ENCODE measurements around the gene PARD3. TPM values are rescaled to one million over a fixed set of nuclear protein-coding genes. Genes with fewer than 3 reads are reported as not detected.

Gene PARD3
- total RNA-seq, 1 experiment from 2014 or later = 30.0 TPM

- no peak for DNase-seq (ENCODE audit: low read depth)
These were observed 558.9 kb downstream of the PARD3 start for GRCh38 chr10:34256216-34256615.

DNA sequence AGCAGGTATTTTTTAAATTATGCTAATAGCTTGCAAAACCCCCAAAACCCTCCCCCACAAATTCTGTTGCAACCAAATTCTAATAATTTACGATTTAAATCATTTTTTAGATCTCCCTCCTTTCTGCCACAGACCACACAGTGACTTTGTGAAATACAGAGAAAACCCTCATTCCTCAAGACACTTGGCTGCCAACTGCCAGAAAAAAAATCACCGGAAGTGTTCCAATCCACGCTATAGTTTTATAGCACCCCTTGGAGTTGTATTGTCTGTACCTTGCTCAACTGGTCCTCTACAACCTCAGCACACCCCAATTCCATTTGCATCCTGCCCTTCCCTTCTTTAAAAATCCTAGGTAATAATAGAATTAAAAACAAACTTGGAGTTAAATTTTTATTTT, 560.1 kb downstream of the PARD3 start:
- peak; percentile 21 for DNase-seq (ENCODE audit: low read depth)

- DNase-seq (ENCODE audit: low read depth) = peak; percentile 94
These were observed 560.5 kb downstream of the PARD3 start for GRCh38 chr10:34254596-34254995.

DNA sequence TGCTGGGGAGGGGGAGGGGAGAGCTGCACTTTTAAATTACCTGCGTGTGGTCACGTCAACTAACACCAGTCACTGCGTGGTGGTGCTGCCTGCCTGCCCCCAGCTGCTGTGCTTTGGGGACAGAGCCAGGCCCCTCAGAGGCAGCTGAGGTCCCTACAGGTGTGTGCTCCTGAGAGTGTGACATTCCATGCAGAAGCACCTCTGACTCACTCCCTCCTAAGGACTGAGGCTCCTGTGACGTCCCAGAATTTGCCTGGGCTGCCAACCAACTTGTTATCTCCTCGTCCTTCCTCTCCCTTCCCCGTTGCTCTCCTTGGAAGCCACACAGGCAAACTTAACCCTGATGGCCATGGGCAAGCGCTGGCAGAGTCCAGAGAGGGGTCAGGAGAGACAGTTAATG, 563.0 kb downstream of the PARD3 start:
- no peak for DNase-seq (ENCODE audit: low read depth)

- DNase-seq (ENCODE audit: low read depth) = no peak
These were observed 563.9 kb downstream of the PARD3 start for GRCh38 chr10:34251177-34251576.

- DNase-seq (ENCODE audit: low read depth) = no peak
These were observed 564.4 kb downstream of the PARD3 start for GRCh38 chr10:34250722-34251121.

- no peak for DNase-seq (ENCODE audit: low read depth)
These were observed 565.5 kb downstream of the PARD3 start for GRCh38 chr10:34249634-34250033.

DNA sequence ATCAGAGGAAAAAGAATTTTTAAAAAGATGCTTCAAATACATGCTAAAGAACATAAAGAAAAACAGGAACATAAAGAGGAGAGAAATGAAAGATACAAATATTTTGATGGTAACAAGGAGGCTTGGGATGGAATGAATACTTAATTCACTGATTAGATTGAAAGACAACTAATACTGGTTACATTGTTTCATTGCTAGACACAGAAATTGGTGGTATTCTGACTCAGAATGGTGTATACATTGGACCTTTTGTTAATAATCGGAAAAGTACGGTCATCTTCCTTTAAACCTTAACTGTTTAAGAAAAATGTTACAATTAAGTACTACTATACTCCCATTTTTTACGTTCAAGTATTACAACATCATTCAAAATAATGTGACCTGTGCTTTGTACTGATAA, 567.5 kb downstream of the PARD3 start:
- DNase-seq (ENCODE audit: low read depth) = no peak

DNA sequence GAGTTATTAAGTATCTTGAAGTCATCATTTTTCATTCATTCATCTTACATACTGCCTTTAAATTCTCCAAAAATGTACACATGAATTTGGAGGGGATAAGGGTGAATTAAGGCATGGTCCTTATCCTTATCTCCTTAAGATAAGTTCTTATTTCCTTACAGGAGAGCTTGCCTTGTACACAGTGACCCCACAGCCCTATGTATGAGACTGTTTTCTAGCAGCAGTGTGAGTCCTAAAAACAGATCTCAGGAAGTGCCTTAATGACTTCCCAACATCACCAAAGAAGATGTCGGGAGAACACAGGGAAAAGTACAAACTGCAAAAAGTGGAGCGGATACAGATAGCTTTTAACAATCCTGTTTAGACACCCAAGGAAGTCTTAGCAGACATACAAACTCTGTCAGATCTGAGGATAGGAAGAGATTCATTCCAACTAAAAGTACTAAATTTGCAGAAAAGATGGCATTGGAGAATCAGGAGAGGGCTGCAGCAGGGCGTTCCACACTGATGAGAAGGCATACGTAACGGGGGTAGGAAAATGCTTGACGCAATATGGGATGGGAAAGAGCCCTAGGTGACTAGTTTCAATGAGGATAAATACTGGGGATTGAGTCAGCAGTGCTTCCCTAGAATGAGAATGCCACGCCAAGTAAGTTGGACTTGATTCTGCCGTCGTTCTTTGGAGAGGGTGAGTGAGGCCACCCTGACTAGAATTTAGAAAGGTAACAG, 570.2 kb downstream of the PARD3 start:
- DNase-seq (ENCODE audit: low read depth) = no peak

DNA sequence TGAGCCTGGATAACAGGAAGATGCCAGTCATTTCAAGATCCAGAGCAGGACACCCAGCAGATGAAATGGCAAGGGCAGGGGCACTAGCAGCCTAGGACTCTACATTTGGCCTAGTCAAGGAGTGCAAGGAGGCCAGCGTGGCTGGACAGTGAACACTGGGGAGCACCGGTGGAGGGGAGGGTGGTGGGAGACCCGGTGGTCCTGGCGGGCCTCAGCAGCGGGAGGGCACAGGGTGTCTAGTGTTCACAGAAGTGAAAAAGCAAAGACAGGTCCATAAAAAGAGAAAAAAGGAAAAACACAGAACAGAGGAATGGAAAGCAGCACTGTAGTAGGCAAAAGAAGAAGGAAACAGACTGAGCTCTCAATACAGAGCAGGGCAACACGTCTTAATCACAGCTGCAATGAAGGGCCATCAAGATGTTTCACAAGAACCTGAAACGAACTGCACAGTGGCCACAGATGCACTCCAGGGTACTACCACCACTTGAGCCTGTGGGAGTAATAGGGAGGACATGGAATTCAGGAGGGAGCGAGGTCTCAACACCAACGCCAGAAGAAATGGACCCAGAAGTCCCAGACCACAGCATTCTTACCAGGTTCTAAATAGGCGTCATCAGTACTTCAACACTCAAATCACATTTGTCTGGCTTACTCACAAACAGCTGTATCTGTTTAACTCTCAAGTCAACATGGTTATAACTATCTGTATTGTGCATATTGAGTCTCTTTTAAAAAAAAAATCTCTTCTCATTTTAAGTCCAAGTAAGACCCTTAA, 573.7 kb downstream of the PARD3 start:
- DNase-seq (ENCODE audit: low read depth) = no peak

- no peak for DNase-seq (ENCODE audit: low read depth)
These were observed 575.1 kb downstream of the PARD3 start for GRCh38 chr10:34240039-34240438.

- no peak for DNase-seq (ENCODE audit: low read depth)
These were observed 577.1 kb downstream of the PARD3 start for GRCh38 chr10:34237898-34238455.

- peak; percentile 49 for DNase-seq (ENCODE audit: low read depth)
These were observed 578.2 kb downstream of the PARD3 start for GRCh38 chr10:34236931-34237330.

DNA sequence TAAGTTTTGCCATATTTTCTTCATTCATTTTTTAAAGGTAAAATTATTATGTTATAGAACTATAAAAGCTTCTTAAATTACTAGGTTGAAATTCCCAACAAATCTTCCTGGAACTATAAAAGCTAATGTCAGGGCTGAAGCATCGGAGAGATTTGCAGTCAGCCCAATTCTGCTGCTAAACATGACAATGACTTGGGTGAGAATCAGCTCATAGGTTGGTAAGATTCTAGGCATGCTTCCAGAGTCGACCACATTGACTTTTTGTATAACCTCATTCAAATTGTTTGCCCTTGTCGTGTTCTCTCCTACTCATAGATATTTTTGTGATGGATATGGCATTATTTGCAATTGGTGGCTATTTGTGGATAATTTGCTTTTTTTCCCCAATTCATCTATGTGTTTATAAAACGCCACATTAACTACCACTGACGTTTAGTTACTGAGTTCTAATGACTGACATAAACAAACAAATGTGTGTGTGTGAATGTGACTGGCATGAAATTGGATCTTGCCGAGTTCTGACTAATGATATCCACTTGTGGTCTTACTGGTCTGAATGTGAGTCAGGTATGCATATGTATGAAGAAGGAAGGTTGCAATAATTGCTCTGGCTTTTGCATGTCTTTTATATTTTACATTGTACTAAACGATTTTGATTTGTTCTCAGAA, 579.8 kb downstream of the PARD3 start:
- DNase-seq (ENCODE audit: low read depth) = peak; percentile 87

DNA sequence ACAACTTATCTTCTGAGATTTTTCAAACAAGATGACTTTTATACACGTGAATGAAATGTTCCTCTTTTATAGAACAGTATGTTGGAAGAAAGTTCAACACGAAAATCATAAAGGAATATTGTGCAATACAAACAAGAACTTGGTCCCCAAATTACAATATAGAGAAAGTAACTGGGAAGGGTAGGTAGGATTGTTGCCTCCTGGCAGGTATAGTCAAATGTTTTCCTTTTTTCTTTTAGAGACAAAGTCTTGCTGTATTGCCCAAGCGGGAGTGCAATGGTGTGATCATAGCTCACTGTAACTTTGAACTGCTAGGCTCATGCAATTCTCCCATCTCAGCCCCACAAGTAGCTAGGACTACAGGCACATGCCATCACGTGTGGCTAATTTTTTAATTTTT, 582.6 kb downstream of the PARD3 start:
- no peak for DNase-seq (ENCODE audit: low read depth)

GRCh38 chr10:34231441-34232180, 583.5 kb downstream of the PARD3 start:
- peak; percentile 7 for DNase-seq (ENCODE audit: low read depth)

- no peak for DNase-seq (ENCODE audit: low read depth)
These were observed 585.2 kb downstream of the PARD3 start for GRCh38 chr10:34229917-34230316.

GRCh38 chr10:34228066-34228465, 587.0 kb downstream of the PARD3 start:
- no peak for DNase-seq (ENCODE audit: low read depth)

DNA sequence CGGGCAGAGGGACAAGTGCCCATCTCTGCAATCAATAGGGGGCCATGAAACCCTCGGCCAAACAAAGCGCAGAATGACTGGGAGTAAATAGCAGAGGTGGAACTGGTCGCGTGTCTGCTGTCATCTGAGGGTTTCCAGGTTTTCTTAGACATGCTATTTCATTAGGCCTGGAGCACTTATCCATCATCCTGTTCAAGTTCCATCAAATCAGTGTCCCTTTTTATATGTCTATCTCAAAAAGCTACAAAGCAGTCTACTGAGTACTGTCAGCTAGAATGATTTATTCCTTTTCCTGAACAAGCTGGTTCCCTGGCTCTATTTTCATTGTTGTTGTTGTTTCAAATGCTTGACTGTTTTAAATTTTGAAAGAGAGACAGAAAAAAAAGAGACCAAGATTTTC, 590.5 kb downstream of the PARD3 start:
- DNase-seq (ENCODE audit: low read depth) = no peak

DNA sequence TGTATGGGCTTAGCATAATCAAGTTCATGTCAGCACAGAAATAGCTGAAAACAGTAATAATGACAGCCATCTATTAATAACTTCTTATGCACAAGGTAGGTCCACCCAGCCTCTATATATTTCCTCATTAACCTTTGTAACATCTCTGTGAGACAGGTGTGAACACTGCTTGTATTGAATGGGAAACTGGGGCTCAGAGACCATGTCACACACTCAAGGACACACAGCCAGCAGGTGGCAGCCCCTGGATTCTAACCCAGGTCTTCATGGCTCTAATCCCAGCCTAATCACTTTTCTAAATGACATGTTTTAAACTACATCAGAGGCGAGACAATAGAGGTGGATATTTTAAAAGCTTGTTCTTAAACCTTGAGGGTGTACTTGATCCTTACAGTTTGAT, 591.4 kb downstream of the PARD3 start:
- no peak for DNase-seq (ENCODE audit: low read depth)

DNA sequence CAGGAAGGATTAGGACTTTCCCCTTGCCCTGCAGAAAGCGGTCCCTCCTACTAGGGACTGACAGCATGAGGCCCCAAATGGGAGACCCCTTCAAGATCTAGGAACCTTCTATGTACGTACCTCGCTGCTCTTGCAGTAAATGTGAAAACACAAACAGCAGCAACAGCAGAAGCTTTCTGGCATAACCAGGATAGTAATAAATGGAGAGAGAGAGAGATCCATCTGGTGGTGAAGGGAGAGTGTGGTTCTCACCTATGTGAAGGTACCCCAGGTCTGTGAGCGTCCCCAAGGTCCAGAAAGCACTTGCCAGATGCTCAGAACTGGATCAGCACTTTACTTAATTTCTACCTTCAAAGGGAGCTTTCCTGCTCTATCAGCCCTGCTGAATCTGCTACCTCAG, 592.7 kb downstream of the PARD3 start:
- DNase-seq (ENCODE audit: low read depth) = no peak

Measured in RPMI7951 (cell line).